Measurements from ENCODE around the gene SNAI1.
"Not testable (repeated sequence)": the region's sequence is repeated elsewhere in the genome, so short reads cannot be mapped to it uniquely, and the experiment has no call there.

The SNAI1 gene

GRCh38 chr20:49961413-49961812 is 21.4 kb upstream of the SNAI1 start:
- Histone ChIP-seq H3K27ac (ENCODE audit: insufficient read depth, low read length, poor library complexity, severe bottlenecking) (no peak overlapping the region), H3K9me3 (ENCODE audit: control insufficient read depth, low read length) (no peaks in the 10 kb centered on the region), H3K4me1 (ENCODE audit: control insufficient read depth, insufficient read depth, low read length, poor library complexity, severe bottlenecking) (no peaks in the 10 kb centered on the region), H3K27me3 (replicated peaks; ENCODE audit: control insufficient read depth, insufficient read depth, low read length, poor library complexity, severe bottlenecking) (no peaks in the 10 kb centered on the region), H3K4me3 (ENCODE audit: insufficient read depth, low read depth, low read length, poor library complexity, severe bottlenecking) (no peak overlapping the region), H3K36me3 (ENCODE audit: control insufficient read depth, insufficient read depth, low read length) (peaks cover 8% of the 10 kb centered on the region)
- DNase-seq: no peak

DNA sequence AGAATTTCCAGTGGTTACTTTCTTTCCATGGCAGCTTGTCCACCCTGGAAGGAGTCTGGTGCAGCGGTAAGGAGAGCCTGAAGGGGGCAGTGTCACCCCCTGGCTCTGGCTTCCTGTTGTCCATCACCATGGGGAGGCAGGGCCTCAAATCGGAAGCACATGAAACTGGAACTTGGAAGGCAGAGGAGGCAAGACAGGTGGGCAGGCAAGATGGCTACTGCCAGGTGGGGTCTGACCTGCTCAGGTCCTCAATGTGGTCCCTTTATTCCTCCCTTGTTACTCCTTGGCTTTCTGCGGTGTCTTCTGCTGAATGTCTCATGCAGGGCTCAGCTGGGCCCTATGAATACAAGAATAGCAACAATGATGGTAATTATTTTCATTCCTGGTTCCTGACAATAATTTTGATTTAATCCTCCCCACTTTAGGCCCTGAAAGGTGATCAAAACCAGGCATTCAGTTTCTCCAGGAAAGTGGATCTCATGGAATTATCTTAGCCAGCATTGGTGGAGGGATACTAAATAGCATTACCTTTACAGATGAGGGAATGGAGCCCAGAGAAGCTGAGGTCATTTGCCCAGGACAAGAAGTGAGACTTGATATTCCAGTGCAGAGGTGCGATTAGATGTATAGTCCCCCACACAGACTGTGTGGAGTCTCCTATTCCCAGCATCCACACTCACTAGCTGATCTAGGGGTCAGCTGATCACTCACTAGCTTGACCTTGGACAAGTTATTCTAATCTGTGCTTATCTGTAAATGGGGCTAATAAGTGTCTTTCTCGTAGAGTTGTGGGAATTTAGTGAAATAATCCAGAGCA is 17.6 kb upstream of the SNAI1 start:
- H3K9me3 ChIP-seq (ENCODE audit: control insufficient read depth, low read length): no peaks in the 10 kb centered on the region
- H3K4me3 ChIP-seq (ENCODE audit: insufficient read depth, low read depth, low read length, poor library complexity, severe bottlenecking): no peak overlapping the region
- H3K27ac ChIP-seq (ENCODE audit: insufficient read depth, low read length, poor library complexity, severe bottlenecking): no peak overlapping the region
- no peaks in the 10 kb centered on the region for H3K36me3 ChIP-seq (ENCODE audit: control insufficient read depth, insufficient read depth, low read length)
- no peaks in the 10 kb centered on the region for H3K27me3 ChIP-seq (replicated peaks; ENCODE audit: control insufficient read depth, insufficient read depth, low read length, poor library complexity, severe bottlenecking)
- no peak for DNase-seq
- no peaks in the 10 kb centered on the region for H3K4me1 ChIP-seq (ENCODE audit: control insufficient read depth, insufficient read depth, low read length, poor library complexity, severe bottlenecking)

GRCh38 chr20:49965781-49966305 is 16.9 kb upstream of the SNAI1 start:
- Histone ChIP-seq H3K4me3 (ENCODE audit: insufficient read depth, low read depth, low read length, poor library complexity, severe bottlenecking) (no peak overlapping the region), H3K27ac (ENCODE audit: insufficient read depth, low read length, poor library complexity, severe bottlenecking) (no peak overlapping the region), H3K4me1 (ENCODE audit: control insufficient read depth, insufficient read depth, low read length, poor library complexity, severe bottlenecking) (no peaks in the 10 kb centered on the region), H3K27me3 (replicated peaks; ENCODE audit: control insufficient read depth, insufficient read depth, low read length, poor library complexity, severe bottlenecking) (no peaks in the 10 kb centered on the region), H3K36me3 (ENCODE audit: control insufficient read depth, insufficient read depth, low read length) (no peaks in the 10 kb centered on the region), H3K9me3 (ENCODE audit: control insufficient read depth, low read length) (no peaks in the 10 kb centered on the region)
- no peak for DNase-seq

DNA sequence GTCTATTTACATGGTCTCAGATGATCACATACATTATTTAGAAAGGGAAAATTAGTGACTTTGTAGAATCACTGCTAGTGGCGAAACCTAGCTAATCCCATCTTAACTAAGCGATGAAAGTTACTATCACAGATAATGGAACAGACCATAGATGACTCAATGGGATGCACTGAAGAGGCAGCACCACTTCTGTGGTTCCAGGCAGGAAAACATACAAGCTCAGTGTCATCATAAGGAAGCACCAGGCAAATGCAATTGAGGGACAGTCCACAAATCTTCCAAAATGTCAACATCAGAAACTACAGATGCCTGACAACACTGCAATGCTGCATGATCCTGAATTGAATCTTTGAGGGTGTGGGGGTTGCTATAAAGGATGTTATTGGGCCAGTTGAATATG is 15.9 kb upstream of the SNAI1 start:
- DNase-seq: no peak
- no peak overlapping the region for H3K27ac ChIP-seq (ENCODE audit: insufficient read depth, low read length, poor library complexity, severe bottlenecking)
- H3K4me1 ChIP-seq (ENCODE audit: control insufficient read depth, insufficient read depth, low read length, poor library complexity, severe bottlenecking): no peaks in the 10 kb centered on the region

GRCh38 chr20:49969234-49969633 is 13.5 kb upstream of the SNAI1 start:
- no peak for DNase-seq
- Histone ChIP-seq H3K36me3 (ENCODE audit: control insufficient read depth, insufficient read depth, low read length) (no peaks in the 10 kb centered on the region), H3K4me3 (ENCODE audit: insufficient read depth, low read depth, low read length, poor library complexity, severe bottlenecking) (no peak overlapping the region), H3K27me3 (replicated peaks; ENCODE audit: control insufficient read depth, insufficient read depth, low read length, poor library complexity, severe bottlenecking) (no peaks in the 10 kb centered on the region), H3K9me3 (ENCODE audit: control insufficient read depth, low read length) (no peaks in the 10 kb centered on the region), H3K4me1 (ENCODE audit: control insufficient read depth, insufficient read depth, low read length, poor library complexity, severe bottlenecking) (no peaks in the 10 kb centered on the region), H3K27ac (ENCODE audit: insufficient read depth, low read length, poor library complexity, severe bottlenecking) (no peak overlapping the region)

More for the DNA sequence above, 15.9 kb upstream of the SNAI1 start:
- Histone ChIP-seq H3K9me3 (ENCODE audit: control insufficient read depth, low read length) (no peaks in the 10 kb centered on the region), H3K36me3 (ENCODE audit: control insufficient read depth, insufficient read depth, low read length) (no peaks in the 10 kb centered on the region), H3K27me3 (replicated peaks; ENCODE audit: control insufficient read depth, insufficient read depth, low read length, poor library complexity, severe bottlenecking) (no peaks in the 10 kb centered on the region), H3K4me3 (ENCODE audit: insufficient read depth, low read depth, low read length, poor library complexity, severe bottlenecking) (no peak overlapping the region)

GRCh38 chr20:49969946-49970345 is 12.8 kb upstream of the SNAI1 start:
- no peaks in the 10 kb centered on the region for H3K36me3 ChIP-seq (ENCODE audit: control insufficient read depth, insufficient read depth, low read length)
- H3K27ac ChIP-seq (ENCODE audit: insufficient read depth, low read length, poor library complexity, severe bottlenecking): no peak overlapping the region

GRCh38 chr20:49970498-49970897 is 12.3 kb upstream of the SNAI1 start:
- Histone ChIP-seq H3K9me3 (ENCODE audit: control insufficient read depth, low read length) (no peaks in the 10 kb centered on the region), H3K4me3 (ENCODE audit: insufficient read depth, low read depth, low read length, poor library complexity, severe bottlenecking) (no peak overlapping the region), H3K27me3 (replicated peaks; ENCODE audit: control insufficient read depth, insufficient read depth, low read length, poor library complexity, severe bottlenecking) (no peaks in the 10 kb centered on the region), H3K27ac (ENCODE audit: insufficient read depth, low read length, poor library complexity, severe bottlenecking) (no peak overlapping the region), H3K36me3 (ENCODE audit: control insufficient read depth, insufficient read depth, low read length) (no peaks in the 10 kb centered on the region), H3K4me1 (ENCODE audit: control insufficient read depth, insufficient read depth, low read length, poor library complexity, severe bottlenecking) (no peaks in the 10 kb centered on the region)
- DNase-seq: no peak

More at GRCh38 chr20:49969946-49970345, 12.8 kb upstream of the SNAI1 start:
- Histone ChIP-seq H3K4me3 (ENCODE audit: insufficient read depth, low read depth, low read length, poor library complexity, severe bottlenecking) (no peak overlapping the region), H3K9me3 (ENCODE audit: control insufficient read depth, low read length) (no peaks in the 10 kb centered on the region), H3K27me3 (replicated peaks; ENCODE audit: control insufficient read depth, insufficient read depth, low read length, poor library complexity, severe bottlenecking) (no peaks in the 10 kb centered on the region), H3K4me1 (ENCODE audit: control insufficient read depth, insufficient read depth, low read length, poor library complexity, severe bottlenecking) (no peaks in the 10 kb centered on the region)
- no peak for DNase-seq

DNA sequence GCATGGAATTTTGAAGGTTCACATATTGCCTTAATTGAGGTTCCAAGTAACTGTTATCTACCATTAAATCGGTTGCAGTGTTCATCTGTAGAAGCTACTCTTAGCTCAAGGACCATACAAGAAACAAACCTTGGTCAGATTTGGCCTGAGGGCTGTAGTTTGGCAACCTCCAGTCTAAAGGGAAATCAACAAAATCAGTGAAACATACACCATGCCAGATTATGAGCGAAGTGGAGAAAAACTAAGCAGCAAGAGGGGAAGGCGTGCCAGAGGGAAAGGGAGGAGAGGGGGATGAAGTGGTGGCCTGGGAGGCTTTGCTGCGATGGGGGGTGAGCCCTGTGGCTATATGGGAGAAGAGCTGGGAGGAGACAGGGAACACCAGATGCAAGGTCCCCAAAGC is 8.8 kb upstream of the SNAI1 start:
- H3K27me3 ChIP-seq (replicated peaks; ENCODE audit: control insufficient read depth, insufficient read depth, low read length, poor library complexity, severe bottlenecking): no peaks in the 10 kb centered on the region
- H3K36me3 ChIP-seq (ENCODE audit: control insufficient read depth, insufficient read depth, low read length): no peaks in the 10 kb centered on the region
- peaks cover 3% of the 10 kb centered on the region for H3K4me1 ChIP-seq (ENCODE audit: control insufficient read depth, insufficient read depth, low read length, poor library complexity, severe bottlenecking)
- no peaks in the 10 kb centered on the region for H3K9me3 ChIP-seq (ENCODE audit: control insufficient read depth, low read length)
- DNase-seq: no peak
- no peak overlapping the region for H3K27ac ChIP-seq (ENCODE audit: insufficient read depth, low read length, poor library complexity, severe bottlenecking)
- H3K4me3 ChIP-seq (ENCODE audit: insufficient read depth, low read depth, low read length, poor library complexity, severe bottlenecking): no peak overlapping the region

- no peak overlapping the region for H3K27ac ChIP-seq (ENCODE audit: insufficient read depth, low read length, poor library complexity, severe bottlenecking)
- no peaks in the 10 kb centered on the region for H3K36me3 ChIP-seq (ENCODE audit: control insufficient read depth, insufficient read depth, low read length)
- DNase-seq: no peak
- H3K27me3 ChIP-seq (replicated peaks; ENCODE audit: control insufficient read depth, insufficient read depth, low read length, poor library complexity, severe bottlenecking): no peaks in the 10 kb centered on the region
- no peaks in the 10 kb centered on the region for H3K9me3 ChIP-seq (ENCODE audit: control insufficient read depth, low read length)
- H3K4me1 ChIP-seq (ENCODE audit: control insufficient read depth, insufficient read depth, low read length, poor library complexity, severe bottlenecking): peaks cover 6% of the 10 kb centered on the region
- H3K4me3 ChIP-seq (ENCODE audit: insufficient read depth, low read depth, low read length, poor library complexity, severe bottlenecking): no peak overlapping the region
Measured at GRCh38 chr20:49976542-49976941, 6.2 kb upstream of the SNAI1 start.

GRCh38 chr20:49977740-49978139 is 5.0 kb upstream of the SNAI1 start:
- not testable (repeated sequence) for H3K27me3 ChIP-seq (replicated peaks; ENCODE audit: control insufficient read depth, insufficient read depth, low read length, poor library complexity, severe bottlenecking); H3K27ac ChIP-seq (ENCODE audit: insufficient read depth, low read length, poor library complexity, severe bottlenecking); H3K4me3 ChIP-seq (ENCODE audit: insufficient read depth, low read depth, low read length, poor library complexity, severe bottlenecking); H3K9me3 ChIP-seq (ENCODE audit: control insufficient read depth, low read length); DNase-seq; H3K36me3 ChIP-seq (ENCODE audit: control insufficient read depth, insufficient read depth, low read length)
- peaks cover 13% of the 10 kb centered on the region for H3K4me1 ChIP-seq (ENCODE audit: control insufficient read depth, insufficient read depth, low read length, poor library complexity, severe bottlenecking)

Data from effector memory CD4-positive, alpha-beta T cell (primary cell).